ENCODE data around the gene EMB.

GRCh38 chr5:50352382-50352781 is 88.7 kb downstream of the EMB start:
- TF ChIP-seq GATA2 (IDR thresholded peaks at IDR 0.05; ENCODE audit: low read depth, low read length) (no peak), GATA3 (IDR thresholded peaks at IDR 0.05; ENCODE audit: low read depth, low read length) (no peak)

Data from SH-SY5Y (cell line).